Astrocyte (in vitro differentiated cells and primary cell): ENCODE data around the gene KLRC4. TPM values are rescaled to one million over a fixed set of nuclear protein-coding genes. Genes with fewer than 3 reads are reported as not detected.

Source experiments
- DNase-seq: peaks from one replicate; pipeline ENCODE4 v3.0.0-alpha.2; 2010; ENCODE audit warnings: low read depth
- FAIRE-seq: peaks from 2 replicates; lab custom pipeline; 2011; peaks lifted over from hg19 to GRCh38; lab: Jason Lieb, UNC
- H2AFZ ChIP-seq: 2 replicates; pipeline ENCODE4 v1.6.0; 2012; ENCODE audit warnings: low read depth, low read length, inconsistent platforms
- H3K27ac ChIP-seq: 2 replicates; pipeline ENCODE4 v1.5.1; 2011; ENCODE audit warnings: low read depth, low read length, inconsistent platforms
- H3K27me3 ChIP-seq: 2 replicates; pipeline ENCODE4 v1.6.0; 2011; ENCODE audit warnings: low read length, inconsistent platforms; ENCODE audit not compliant: insufficient read depth
- H3K36me3 ChIP-seq: 2 replicates; pipeline ENCODE4 v1.5.1; 2011; ENCODE audit warnings: low read length, inconsistent platforms; ENCODE audit not compliant: insufficient read depth
- H3K4me1 ChIP-seq: 2 replicates; pipeline ENCODE4 v1.5.1; 2011; ENCODE audit warnings: low read length, inconsistent platforms; ENCODE audit not compliant: insufficient read depth
- H3K4me2 ChIP-seq: 2 replicates; pipeline ENCODE4 v1.6.0; 2012; ENCODE audit warnings: low read length, inconsistent platforms
- H3K4me3 ChIP-seq: 2 replicates; pipeline ENCODE4 v1.5.1; 2011; ENCODE audit warnings: low read depth, mild to moderate bottlenecking, low read length, inconsistent platforms; ENCODE audit not compliant: insufficient read depth
- H3K79me2 ChIP-seq: 2 replicates; pipeline ENCODE4 v1.6.0; 2012; ENCODE audit warnings: mild to moderate bottlenecking, low read length, inconsistent platforms; ENCODE audit not compliant: insufficient read depth
- H3K9ac ChIP-seq: 2 replicates; pipeline ENCODE4 v1.6.0; 2012; ENCODE audit warnings: mild to moderate bottlenecking, low read length, inconsistent platforms
- H3K9me3 ChIP-seq: 2 replicates; pipeline ENCODE4 v1.5.1; 2012; ENCODE audit warnings: low read depth, mild to moderate bottlenecking, low read length, inconsistent platforms; ENCODE audit not compliant: insufficient read depth
- H4K20me1 ChIP-seq: 2 replicates; pipeline ENCODE4 v1.6.0; 2012; ENCODE audit warnings: low read length, inconsistent platforms; ENCODE audit not compliant: insufficient read depth
- H3K27ac Mint-ChIP-seq: one replicate; pipeline ENCODE4 v1.8.0; 2021; ENCODE audit warnings: mild to moderate bottlenecking, mixed read lengths; ENCODE audit not compliant: unreplicated experiment
- H3K27me3 Mint-ChIP-seq: one replicate; pipeline ENCODE4 v1.8.0; 2021; ENCODE audit warnings: low read depth, mixed read lengths; ENCODE audit not compliant: unreplicated experiment
- H3K36me3 Mint-ChIP-seq: one replicate; pipeline ENCODE4 v1.8.0; 2021; ENCODE audit warnings: low read depth, mixed read lengths; ENCODE audit not compliant: unreplicated experiment
- H3K4me1 Mint-ChIP-seq: one replicate; pipeline ENCODE4 v1.8.0; 2021; ENCODE audit warnings: low read depth, mixed read lengths; ENCODE audit not compliant: unreplicated experiment
- H3K4me3 Mint-ChIP-seq: one replicate; pipeline ENCODE4 v1.8.0; 2021; ENCODE audit warnings: mild to moderate bottlenecking, moderate library complexity, mixed read lengths; ENCODE audit not compliant: unreplicated experiment
- H3K9me3 Mint-ChIP-seq: one replicate; pipeline ENCODE4 v1.8.0; 2021; ENCODE audit warnings: mild to moderate bottlenecking, mixed read lengths; ENCODE audit not compliant: unreplicated experiment
- EZH2 ChIP-seq: IDR thresholded peaks from 2 replicates; pipeline ENCODE4 v1.6.1; 2012; ENCODE audit warnings: mild to moderate bottlenecking, low read length, inconsistent platforms; ENCODE audit not compliant: insufficient read depth
- total RNA-seq: library from RNA; stranded (reverse); gene quantifications from 2 replicates; pipeline ENCODE4 v1.2.1, GENCODE V29; 2021
- TF ChIP-seq, protein P1 (sequence below): IDR thresholded peaks from 2 replicates; pipeline ENCODE4 v1.5.1; 2011; ENCODE audit warnings: low read depth, mild to moderate bottlenecking, inconsistent platforms, low read length, moderate library complexity; ENCODE audit not compliant: insufficient read depth

KLRC4 gene
- total RNA-seq, 1 donor from 2014 or later = 0.70 TPM

DNA sequence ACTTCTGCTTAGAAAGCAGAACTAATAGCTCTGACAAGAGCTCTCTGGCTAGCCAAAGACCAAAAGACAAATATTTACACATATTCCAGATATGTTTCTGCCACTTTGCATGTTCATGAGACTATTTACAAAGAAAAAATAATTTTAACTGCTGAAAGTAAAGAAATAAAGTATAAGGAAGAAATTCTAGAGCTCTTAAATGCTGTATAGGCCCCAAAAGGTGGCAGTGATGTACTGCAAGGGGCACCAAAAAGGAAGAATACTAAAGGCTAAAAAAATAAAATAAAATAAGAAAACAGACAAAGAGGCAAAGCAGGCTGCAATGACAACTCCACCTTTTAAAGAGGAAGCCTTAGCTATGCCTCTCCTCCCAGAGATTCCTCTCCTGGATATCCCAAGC, 42.7 kb downstream of the KLRC4 start:
- Mint-ChIP-seq H3K4me1 (peaks cover 4% of the 10 kb centered on the region), H3K9me3 (peaks cover 6% of the 10 kb centered on the region), H3K27ac (no peak overlapping the region), H3K4me3 (no peak overlapping the region), H3K27me3 (no peaks in the 10 kb centered on the region), H3K36me3 (peaks cover 3% of the 10 kb centered on the region)
- Histone ChIP-seq H2AFZ (no peak overlapping the region), H3K4me2 (no peak overlapping the region), H3K79me2 (no peaks in the 10 kb centered on the region), H3K9ac (no peak overlapping the region), H3K36me3 (no peaks in the 10 kb centered on the region), H4K20me1 (no peaks in the 10 kb centered on the region), H3K4me3 (no peak overlapping the region), H3K9me3 (peaks cover 4% of the 10 kb centered on the region), H3K4me1 (peaks cover 26% of the 10 kb centered on the region), H3K27ac (no peak overlapping the region), H3K27me3 (no peaks in the 10 kb centered on the region)
- DNase-seq (no peak), FAIRE-seq (no peak)
- no peak for TF ChIP-seq EZH2
- TF ChIP-seq, protein P1, sequence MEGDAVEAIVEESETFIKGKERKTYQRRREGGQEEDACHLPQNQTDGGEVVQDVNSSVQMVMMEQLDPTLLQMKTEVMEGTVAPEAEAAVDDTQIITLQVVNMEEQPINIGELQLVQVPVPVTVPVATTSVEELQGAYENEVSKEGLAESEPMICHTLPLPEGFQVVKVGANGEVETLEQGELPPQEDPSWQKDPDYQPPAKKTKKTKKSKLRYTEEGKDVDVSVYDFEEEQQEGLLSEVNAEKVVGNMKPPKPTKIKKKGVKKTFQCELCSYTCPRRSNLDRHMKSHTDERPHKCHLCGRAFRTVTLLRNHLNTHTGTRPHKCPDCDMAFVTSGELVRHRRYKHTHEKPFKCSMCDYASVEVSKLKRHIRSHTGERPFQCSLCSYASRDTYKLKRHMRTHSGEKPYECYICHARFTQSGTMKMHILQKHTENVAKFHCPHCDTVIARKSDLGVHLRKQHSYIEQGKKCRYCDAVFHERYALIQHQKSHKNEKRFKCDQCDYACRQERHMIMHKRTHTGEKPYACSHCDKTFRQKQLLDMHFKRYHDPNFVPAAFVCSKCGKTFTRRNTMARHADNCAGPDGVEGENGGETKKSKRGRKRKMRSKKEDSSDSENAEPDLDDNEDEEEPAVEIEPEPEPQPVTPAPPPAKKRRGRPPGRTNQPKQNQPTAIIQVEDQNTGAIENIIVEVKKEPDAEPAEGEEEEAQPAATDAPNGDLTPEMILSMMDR = peak; percentile 17

DNA sequence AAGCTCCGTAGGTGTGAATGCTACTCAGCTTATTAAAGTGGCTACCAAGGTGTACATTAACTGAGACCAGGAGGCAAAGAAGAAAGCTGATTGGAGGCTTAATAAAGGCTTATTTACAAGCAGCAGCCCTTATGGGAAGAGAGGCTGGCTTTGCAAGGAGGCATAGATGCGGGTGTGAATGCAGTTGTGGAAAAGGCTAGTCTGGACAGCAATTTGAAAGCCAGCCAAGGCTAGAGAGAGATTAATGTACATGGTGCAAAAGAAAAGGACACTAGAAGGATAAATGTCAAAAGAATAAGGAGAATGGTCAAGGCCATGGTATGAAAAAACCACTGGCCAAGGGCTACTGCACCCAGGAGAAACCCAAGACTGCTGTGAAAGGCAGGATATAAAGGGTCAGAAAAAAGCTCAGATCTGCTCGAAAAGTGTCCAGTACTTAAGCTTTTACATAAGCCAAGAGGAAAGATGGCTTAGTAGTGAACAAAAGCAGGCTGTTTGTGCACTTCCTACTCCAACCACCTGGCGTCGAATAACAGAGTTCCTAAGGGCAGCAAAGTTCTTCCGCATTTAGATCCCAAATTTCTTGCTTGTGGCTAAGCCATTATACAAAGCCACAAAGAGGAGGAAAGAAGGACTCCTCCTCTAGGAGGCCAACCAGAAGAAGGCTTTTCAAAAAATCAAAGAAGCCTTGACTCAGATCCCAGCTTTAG, 43.7 kb downstream of the KLRC4 start:
- Mint-ChIP-seq H3K9me3 (peaks cover 6% of the 10 kb centered on the region), H3K4me1 (peaks cover 13% of the 10 kb centered on the region), H3K4me3 (no peak overlapping the region), H3K36me3 (peaks cover 2% of the 10 kb centered on the region), H3K27me3 (no peaks in the 10 kb centered on the region), H3K27ac (no peak overlapping the region)
- no peaks in the 10 kb centered on the region for H3K79me2 ChIP-seq
- TF ChIP-seq EZH2 = no peak
- TF ChIP-seq, protein P1 = peak; percentile 37
- no peaks in the 10 kb centered on the region for H3K27me3 ChIP-seq
- peak overlapping the region; percentile 75 for H3K27ac ChIP-seq
- DNase-seq = peak; percentile 42
- peak overlapping the region; percentile 99 for H2AFZ ChIP-seq
- peak overlapping the region; percentile 86 for H3K9ac ChIP-seq
- no peak for FAIRE-seq
- H3K36me3 ChIP-seq = no peaks in the 10 kb centered on the region
- H3K4me2 ChIP-seq = peak overlapping the region; percentile 97
- peaks cover 4% of the 10 kb centered on the region for H3K9me3 ChIP-seq
- H3K4me1 ChIP-seq = peaks cover 34% of the 10 kb centered on the region
- peak overlapping the region; percentile 88 for H3K4me3 ChIP-seq
- H4K20me1 ChIP-seq = no peaks in the 10 kb centered on the region
